NCI-H2171 treated with DMSO at 0.1 percent for 48 hours (cell line): Measurements from ENCODE around the gene PPHLN1.

Source experiments
- DNase-seq: peaks from one replicate; lab custom pipeline; 2025; lab: John Stamatoyannopoulos, UW

PPHLN1 gene

DNA sequence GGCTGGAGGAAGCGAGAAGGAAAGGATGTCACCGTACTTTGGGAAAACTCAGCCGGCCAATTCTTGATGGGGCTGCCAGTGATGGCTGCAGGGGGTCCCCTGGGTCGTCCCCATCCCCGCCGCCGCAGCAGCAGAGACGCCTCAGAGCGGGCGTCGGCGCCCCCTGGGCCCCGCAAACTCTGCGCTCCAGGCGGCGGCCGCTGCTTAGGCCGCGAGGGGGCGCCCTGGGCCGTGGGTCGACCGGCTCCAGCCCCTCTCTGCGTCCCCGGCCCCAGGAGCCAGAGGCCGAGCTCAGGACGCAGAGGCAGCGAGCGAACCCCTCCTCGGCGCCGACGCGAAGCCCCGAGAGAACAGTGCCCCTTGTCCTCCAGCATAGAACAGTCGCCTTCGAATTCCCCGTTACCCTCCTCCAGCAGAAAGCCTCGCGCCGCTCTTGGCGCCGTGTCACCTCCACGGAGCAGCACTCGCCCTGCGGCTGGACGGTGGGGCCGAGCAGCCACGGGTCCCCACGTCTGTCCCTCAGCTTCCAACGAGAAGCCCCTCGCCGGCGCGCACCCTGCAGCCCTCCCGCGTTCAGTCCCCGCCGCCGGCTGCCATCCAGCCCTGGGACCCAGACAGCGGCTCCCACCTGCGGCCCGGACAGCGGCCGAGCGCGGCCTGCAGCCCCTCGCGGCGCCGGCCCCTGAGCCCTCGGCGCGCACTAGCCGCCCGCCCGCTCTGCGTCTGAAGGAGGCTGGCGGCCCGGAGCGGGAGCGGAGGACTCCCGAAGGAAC is 157.0 kb downstream of the PPHLN1 start:
- DNase-seq, result peak; percentile 59

DNA sequence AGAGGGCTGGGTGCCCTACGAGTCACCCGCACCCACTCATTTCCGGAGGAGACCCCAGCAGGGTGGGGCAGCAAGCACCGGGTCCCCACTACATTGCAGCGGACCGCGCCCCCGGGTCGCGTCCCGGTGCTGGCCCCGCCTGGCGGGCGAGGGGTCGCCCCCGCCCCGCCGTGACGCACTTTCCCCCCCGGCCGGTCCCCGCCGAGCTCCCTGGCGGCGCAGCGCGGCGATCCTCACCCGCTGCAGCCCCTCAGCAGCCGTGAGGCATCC is 157.5 kb downstream of the PPHLN1 start:
- no peak for DNase-seq

- DNase-seq, result no peak
These were observed 159.0 kb downstream of the PPHLN1 start for GRCh38 chr12:42484996-42485395.

GRCh38 chr12:42485823-42486222 is 159.9 kb downstream of the PPHLN1 start:
- DNase-seq, result no peak

DNA sequence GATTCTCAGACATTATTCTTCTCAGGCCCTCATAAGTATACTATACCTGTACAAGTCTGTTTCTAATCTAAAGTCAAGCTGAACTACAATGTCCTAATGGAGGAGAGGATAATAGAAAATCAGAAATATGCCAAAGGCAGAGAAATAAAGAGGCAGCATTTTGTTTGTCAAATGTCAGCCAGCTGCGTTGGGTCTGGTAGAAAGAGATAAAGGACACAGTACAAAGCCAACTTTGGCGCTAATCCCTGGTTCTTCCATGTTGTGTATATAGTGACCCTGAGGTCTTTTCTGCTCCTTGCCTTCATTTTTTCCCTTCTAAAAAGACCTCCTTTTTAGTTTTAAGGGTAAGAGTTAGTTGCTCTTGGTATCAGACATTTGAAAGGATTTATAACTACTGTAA is 160.4 kb downstream of the PPHLN1 start:
- no peak for DNase-seq

DNA sequence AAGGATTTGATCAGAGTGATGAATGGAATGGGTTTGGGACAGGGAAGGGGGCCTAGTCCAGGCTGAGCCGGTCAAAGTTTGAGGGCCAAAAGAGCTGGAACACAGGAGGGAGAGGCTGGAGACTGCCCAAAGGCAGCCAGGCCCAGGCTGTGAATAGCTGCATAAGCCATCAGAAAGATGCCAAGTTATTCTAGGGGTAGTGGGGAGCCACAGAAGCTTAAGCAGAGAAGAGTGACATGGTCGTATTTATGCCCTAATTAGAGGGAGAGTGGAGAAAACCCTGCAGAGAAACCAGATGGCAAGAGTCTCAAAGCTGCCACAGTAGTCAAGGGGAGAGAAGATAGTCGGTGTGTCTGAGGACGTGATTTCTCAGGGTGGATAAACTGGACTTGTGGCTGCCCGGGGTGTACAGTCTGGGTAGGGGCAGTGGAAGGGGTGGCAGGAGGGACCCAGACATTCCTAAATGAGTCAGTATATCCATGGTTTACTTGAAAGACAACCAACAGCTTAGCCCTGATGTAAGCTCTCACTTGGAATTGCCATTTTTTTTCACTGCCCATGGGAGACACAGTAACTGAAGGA is 164.4 kb downstream of the PPHLN1 start:
- no peak for DNase-seq
